Gastroesophageal sphincter (tissue), 4 donors: ENCODE measurements around the gene FAM184B. TPM values are rescaled to one million over a fixed set of nuclear protein-coding genes. Genes with fewer than 3 reads are reported as not detected.

Experiments used
- ATAC-seq: fragments of 150-250 bp; one replicate; pipeline ENCODE4 v1.9.1; 2016; ENCODE audit warnings: mild to moderate bottlenecking, moderate library complexity
- H3K27ac ChIP-seq, 4 donors: fragments of 200-600 bp; sonication (generic) in 3 of 4; 1 replicate in 3 of 4; 2 replicates in 1 of 4; pipeline ENCODE4 v1.5.1; 2016 to 2019
- H3K27me3 ChIP-seq: fragments of 200-600 bp; sonication (generic); one replicate; pipeline ENCODE4 v1.5.1; 2019
- H3K36me3 ChIP-seq, 2 donors: fragments of 200-600 bp; sonication (generic); one replicate each; pipeline ENCODE4 v1.5.1; 2019; ENCODE audit warnings: control low read depth in 1 of 2
- H3K4me1 ChIP-seq, 3 donors: fragments of 200-600 bp; sonication (generic); 1 replicate in 2 of 3; 2 replicates in 1 of 3; pipeline ENCODE4 v1.5.1; 2016 to 2019; ENCODE audit warnings: control low read depth in 2 of 3
- H3K4me3 ChIP-seq, 2 donors: fragments of 200-600 bp; sonication (generic); one replicate each; pipeline ENCODE4 v1.5.1; 2019; ENCODE audit warnings: mild to moderate bottlenecking in 1 of 2, moderate library complexity in 1 of 2
- H3K9me3 ChIP-seq, 3 donors: fragments of 200-600 bp; sonication (generic); one replicate each; pipeline ENCODE4 v1.5.1; 2017 to 2019; ENCODE audit warnings: control low read depth in 2 of 3
- CTCF ChIP-seq, 4 experiments: fragments of 200-600 bp in 2 of 4; fragments of 450-650 bp in 2 of 4; sonication (generic) in 1 of 4; IDR thresholded peaks; one replicate each; pipeline ENCODE4 v1.5.1; 2017 to 2019; ENCODE audit warnings: antibody characterized with exemption in 4 of 4, mild to moderate bottlenecking in 2 of 4, moderate library complexity in 2 of 4
- EP300 ChIP-seq: sonication (generic); formaldehyde crosslinking; IDR thresholded peaks from one replicate; pipeline ENCODE4 v1.6.1; 2017; ENCODE audit warnings: antibody characterized with exemption, mild to moderate bottlenecking
- POLR2A ChIP-seq, 2 donors: fragments of 450-650 bp; IDR thresholded peaks; one replicate each; pipeline ENCODE4 v1.6.1; 2017; ENCODE audit warnings: antibody characterized with exemption in 2 of 2, mild to moderate bottlenecking in 2 of 2, moderate library complexity in 1 of 2
- POLR2AphosphoS5 ChIP-seq: sonication (generic); formaldehyde crosslinking; IDR thresholded peaks from one replicate; pipeline ENCODE4 v1.6.1; 2017; ENCODE audit warnings: antibody characterized with exemption
- WGBS, 2 donors: methylation state at CpG; one replicate each; pipeline ENCODE4 v1.1.5; 2018; ENCODE audit warnings: low coverage in 1 of 2; 5-methylcytosine and 5-hydroxymethylcytosine counted together
- total RNA-seq, 4 donors: library from RNA; depleted of rRNA; stranded (reverse); fragments of >200 nt; gene quantifications; one replicate each; pipeline ENCODE4 v1.1.0, GENCODE V29; 2016

Gene FAM184B
- total RNA-seq, 4 donors from 2014 or later, result under 0.01 TPM; not detected in 3

GRCh38 chr4:17708992-17709762, 72.2 kb downstream of the FAM184B start:
- Histone ChIP-seq H3K4me3 (no peak overlapping the region), H3K9me3 (no peaks in the 10 kb centered on the region), H3K27me3 (peaks cover 23% of the 10 kb centered on the region), H3K27ac (no peak overlapping the region), H3K36me3 (no peaks in the 10 kb centered on the region), H3K4me1 (no peaks in the 10 kb centered on the region)
- ATAC-seq, result no peak
- WGBS, 2 donors, result 77% methylated on average over 8 of the region's 36 CpGs; no CpG with 5 or more reads in 1 of the 2 donors
- no peak for TF ChIP-seq POLR2A (IDR thresholded peaks at IDR 0.05)
- no peak for TF ChIP-seq POLR2AphosphoS5
- no peak for TF ChIP-seq CTCF (IDR thresholded peaks at IDR 0.05)
- no peak for TF ChIP-seq EP300

GRCh38 chr4:17707671-17708070, 73.8 kb downstream of the FAM184B start:
- Histone ChIP-seq H3K4me1 (no peaks in the 10 kb centered on the region), H3K36me3 (no peaks in the 10 kb centered on the region), H3K27me3 (peaks cover 23% of the 10 kb centered on the region), H3K4me3 (no peak overlapping the region), H3K9me3 (no peaks in the 10 kb centered on the region), H3K27ac (no peak overlapping the region)
- WGBS, 2 donors, result 63 to 80% methylated on average over 1 of the region's 2 CpGs
- no peak for ATAC-seq
- TF ChIP-seq EP300 (no peak), POLR2AphosphoS5 (no peak)

GRCh38 chr4:17705107-17705506, 76.3 kb downstream of the FAM184B start:
- no peak for ATAC-seq
- H3K27ac ChIP-seq, result no peak overlapping the region
- H3K4me3 ChIP-seq, result no peak overlapping the region
- WGBS, 2 donors, result 46 to 75% methylated on average over 2 of the region's 2 CpGs
- no peaks in the 10 kb centered on the region for H3K4me1 ChIP-seq
- TF ChIP-seq CTCF (IDR thresholded peaks at IDR 0.05), result no peak
- no peak for TF ChIP-seq EP300
- no peak for TF ChIP-seq POLR2AphosphoS5
- no peak for TF ChIP-seq POLR2A (IDR thresholded peaks at IDR 0.05)
- peaks cover 23% of the 10 kb centered on the region for H3K27me3 ChIP-seq
- no peaks in the 10 kb centered on the region for H3K9me3 ChIP-seq
- H3K36me3 ChIP-seq, result no peaks in the 10 kb centered on the region

- no peaks in the 10 kb centered on the region for H3K4me1 ChIP-seq
- no peak for TF ChIP-seq EP300
- no peak for TF ChIP-seq CTCF (IDR thresholded peaks at IDR 0.05)
- WGBS, 2 donors, result 56 to 58% methylated on average over 5 to 6 of the region's 6 CpGs
- H3K27ac ChIP-seq, result no peak overlapping the region
- H3K9me3 ChIP-seq, result peaks cover 0 to 9% (median 0%) of the 10 kb centered on the region in 3 donors
- ATAC-seq, result no peak
- H3K27me3 ChIP-seq, result peaks cover 14% of the 10 kb centered on the region
- no peak overlapping the region for H3K4me3 ChIP-seq
- H3K36me3 ChIP-seq, result no peaks in the 10 kb centered on the region
Observed at GRCh38 chr4:17704020-17704650, 77.3 kb downstream of the FAM184B start.

GRCh38 chr4:17702641-17703040, 78.8 kb downstream of the FAM184B start:
- H3K27me3 ChIP-seq, result peaks cover 7% of the 10 kb centered on the region

More at GRCh38 chr4:17702641-17703040, 78.8 kb downstream of the FAM184B start:
- no peak overlapping the region for H3K4me3 ChIP-seq
- H3K4me1 ChIP-seq, result no peaks in the 10 kb centered on the region
- ATAC-seq, result no peak
- TF ChIP-seq POLR2A (IDR thresholded peaks at IDR 0.05), result no peak
- no peak for TF ChIP-seq CTCF (IDR thresholded peaks at IDR 0.05)
- TF ChIP-seq EP300, result no peak
- TF ChIP-seq POLR2AphosphoS5, result no peak
- 56 to 93% methylated on average over 2 of the region's 5 CpGs for WGBS, 2 donors
- H3K9me3 ChIP-seq, result peaks cover 0 to 24% (median 0%) of the 10 kb centered on the region in 3 donors
- H3K36me3 ChIP-seq, result no peaks in the 10 kb centered on the region
- H3K27ac ChIP-seq, result no peak overlapping the region
